ENCODE data around the gene TMEM45B.

TMEM45B gene

GRCh38 chr11:129815596-129816461 is at the start of gene TMEM45B:
Gene TMEM45B (plus strand): TSS chr11:129815848. CDS start chr11:129852483, 36,635 bp downstream.
- DNase-seq (ENCODE audit: low read depth): no peak
- no peak for TF ChIP-seq CTCF (IDR thresholded peaks at IDR 0.05; ENCODE audit: low read depth, low read length, missing control alignments)
- no peak within 1 kb of the TSS for H3K4me3 ChIP-seq (ENCODE audit: low read depth, low read length)

GRCh38 chr11:129766898-129767604 is 48.6 kb upstream of the TMEM45B start:
- H3K4me3 ChIP-seq (ENCODE audit: low read depth, low read length): no peak overlapping the region
- peak; percentile 68 for TF ChIP-seq CTCF (IDR thresholded peaks at IDR 0.05; ENCODE audit: low read depth, low read length, missing control alignments)
- DNase-seq (ENCODE audit: low read depth): peak; percentile 4

- DNase-seq (ENCODE audit: low read depth): no peak
- no peak for TF ChIP-seq CTCF (IDR thresholded peaks at IDR 0.05; ENCODE audit: low read depth, low read length, missing control alignments)
- no peak overlapping the region for H3K4me3 ChIP-seq (ENCODE audit: low read depth, low read length)
These were observed 47.8 kb upstream of the TMEM45B start for GRCh38 chr11:129767827-129768226.

GRCh38 chr11:129768356-129768755 is 47.3 kb upstream of the TMEM45B start:
- DNase-seq (ENCODE audit: low read depth): no peak
- TF ChIP-seq CTCF (IDR thresholded peaks at IDR 0.05; ENCODE audit: low read depth, low read length, missing control alignments): no peak
- no peak overlapping the region for H3K4me3 ChIP-seq (ENCODE audit: low read depth, low read length)

- no peak for DNase-seq (ENCODE audit: low read depth)
- H3K4me3 ChIP-seq (ENCODE audit: low read depth, low read length): no peak overlapping the region
- TF ChIP-seq CTCF (IDR thresholded peaks at IDR 0.05; ENCODE audit: low read depth, low read length, missing control alignments): no peak
These were observed 46.6 kb upstream of the TMEM45B start for GRCh38 chr11:129769059-129769458.

- no peak overlapping the region for H3K4me3 ChIP-seq (ENCODE audit: low read depth, low read length)
- no peak for TF ChIP-seq CTCF (IDR thresholded peaks at IDR 0.05; ENCODE audit: low read depth, low read length, missing control alignments)
- DNase-seq (ENCODE audit: low read depth): no peak
These were observed 44.7 kb upstream of the TMEM45B start for GRCh38 chr11:129770993-129771392.

Measured in GM12864 (cell line).